H1 (cell line): ENCODE results near the gene KRT17. TPM values are rescaled to one million over a fixed set of nuclear protein-coding genes. Genes with fewer than 3 reads are reported as not detected.

ENCODE experiments used
- E2F6 ChIP-seq: IDR thresholded peaks from 2 replicates; pipeline ENCODE4 v1.6.1; 2012; ENCODE audit warnings: inconsistent platforms
- RBBP5 ChIP-seq: IDR thresholded peaks from 2 replicates; pipeline ENCODE4 v1.7.1; 2012; ENCODE audit warnings: low read depth, mild to moderate bottlenecking, inconsistent platforms, low read length, moderate library complexity, borderline replicate concordance
- polyA plus RNA-seq, 7 experiments: library from polyadenylated mRNA; depleted of rRNA in 3 of 7; stranded (reverse) in 5 of 7; unstranded in 2 of 7; fragments of >200 nt in 5 of 7; fragments of 200-250 nt in 2 of 7; gene quantifications; 1 replicate in 5 of 7; 2 replicates in 1 of 7; 4 replicates in 1 of 7; pipeline versions ENCODE4 v1.2.1 to v1.2.3, GENCODE V29; 2011 to 2013; ENCODE audit warnings: missing spikeins in 2 of 7, mixed read lengths in 2 of 7
- total RNA-seq: library from RNA; stranded (reverse); fragmentation: NEBNext Ultra II Directional; extraction: Animal tissue kit (Norgen Biotek cat#: 25700); gene quantifications from 2 replicates; pipeline ENCODE4 v1.2.1, GENCODE V29; 2021

The KRT17 gene
- total and polyA plus RNA-seq, 2 of the 8 experiments (the other 6 are each of a cell fraction or from before 2014, with no cell fraction given) = 0.50 to 0.95 TPM

GRCh38 chr17:41672153-41672552 lies 47.8 kb upstream of the KRT17 start (continued):
- TF ChIP-seq RBBP5 = no peak
- TF ChIP-seq E2F6 = no peak
- TF ChIP-seq, all 59 proteins: peak for 0
